Left ventricle myocardium inferior (tissue), 1 donor: ENCODE data around the gene TMCC1. TPM values are rescaled to one million over a fixed set of nuclear protein-coding genes. Genes with fewer than 3 reads are reported as not detected.

Source experiments
- DNase-seq: peaks from one replicate; pipeline ENCODE4 v3.0.0-alpha.2; 2020
- H3K27ac ChIP-seq: fragments of 200-600 bp; replicated peaks from 2 replicates; pipeline ENCODE4 v1.8.0; 2021
- H3K27me3 ChIP-seq: fragments of 200-600 bp; 2 replicates; pipeline ENCODE4 v1.8.0; 2021; ENCODE audit warnings: low read depth
- H3K36me3 ChIP-seq: fragments of 200-600 bp; 2 replicates; pipeline ENCODE4 v1.8.0; 2021
- H3K4me1 ChIP-seq: fragments of 200-600 bp; 2 replicates; pipeline ENCODE4 v1.8.0; 2021
- H3K4me3 ChIP-seq: fragments of 200-600 bp; 2 replicates; pipeline ENCODE4 v1.8.0; 2021; ENCODE audit warnings: mild to moderate bottlenecking, moderate library complexity
- H3K9me3 ChIP-seq: fragments of 200-600 bp; replicated peaks from 2 replicates; pipeline ENCODE4 v1.8.0; 2021
- intact Hi-C: fragments of 100-400 bp; cut with micrococcal nuclease; formaldehyde crosslinking; loops from one replicate; pipeline ENCODE4 v1.11.0; 2022
- total RNA-seq: library from RNA; stranded (reverse); fragmentation: NEBNext Ultra II Directional; extraction: Animal tissue kit (Norgen Biotek cat#: 25700); gene quantifications from one replicate; pipeline ENCODE4 v1.2.1, GENCODE V29; 2021
- TF ChIP-seq, protein P1 (sequence below): fragments of 200-600 bp; IDR thresholded peaks from 2 replicates; pipeline ENCODE4 v1.8.0; 2021; ENCODE audit warnings: antibody characterized with exemption, mild to moderate bottlenecking, borderline replicate concordance
- donor health status: DM: no; HTN: yes; CAD: no; lungs with severe emphysema.

The TMCC1 gene
- total RNA-seq, 1 donor from 2014 or later: 28.3 TPM

DNA sequence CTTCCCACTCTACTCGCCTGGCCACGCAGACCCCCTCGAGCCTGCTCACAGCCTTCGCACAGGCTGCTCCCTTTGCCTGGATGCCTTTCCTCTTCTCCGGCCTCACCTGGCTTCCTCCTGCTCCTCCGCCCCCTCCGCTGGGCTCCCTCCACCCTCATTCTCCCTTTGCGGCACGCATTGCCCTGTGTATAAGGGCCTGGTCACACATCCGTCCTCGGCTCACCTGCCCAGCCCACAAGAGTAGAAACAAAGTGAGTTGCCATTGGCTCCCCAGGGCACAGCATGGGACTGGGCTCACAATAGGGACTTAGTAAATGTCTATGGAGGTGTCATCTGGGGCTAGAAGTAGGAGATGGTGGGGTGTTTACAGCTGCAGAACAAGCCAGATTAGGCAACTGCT lies 291.2 kb downstream of the TMCC1 start:
- no peak for DNase-seq

GRCh38 chr3:129601713-129602112 lies 291.8 kb downstream of the TMCC1 start:
- intact Hi-C loops: no loop called here
- peaks cover 95% of the 10 kb centered on the region for H3K4me1 ChIP-seq
- H3K9me3 ChIP-seq: no peaks in the 10 kb centered on the region
- TF ChIP-seq, protein P1, sequence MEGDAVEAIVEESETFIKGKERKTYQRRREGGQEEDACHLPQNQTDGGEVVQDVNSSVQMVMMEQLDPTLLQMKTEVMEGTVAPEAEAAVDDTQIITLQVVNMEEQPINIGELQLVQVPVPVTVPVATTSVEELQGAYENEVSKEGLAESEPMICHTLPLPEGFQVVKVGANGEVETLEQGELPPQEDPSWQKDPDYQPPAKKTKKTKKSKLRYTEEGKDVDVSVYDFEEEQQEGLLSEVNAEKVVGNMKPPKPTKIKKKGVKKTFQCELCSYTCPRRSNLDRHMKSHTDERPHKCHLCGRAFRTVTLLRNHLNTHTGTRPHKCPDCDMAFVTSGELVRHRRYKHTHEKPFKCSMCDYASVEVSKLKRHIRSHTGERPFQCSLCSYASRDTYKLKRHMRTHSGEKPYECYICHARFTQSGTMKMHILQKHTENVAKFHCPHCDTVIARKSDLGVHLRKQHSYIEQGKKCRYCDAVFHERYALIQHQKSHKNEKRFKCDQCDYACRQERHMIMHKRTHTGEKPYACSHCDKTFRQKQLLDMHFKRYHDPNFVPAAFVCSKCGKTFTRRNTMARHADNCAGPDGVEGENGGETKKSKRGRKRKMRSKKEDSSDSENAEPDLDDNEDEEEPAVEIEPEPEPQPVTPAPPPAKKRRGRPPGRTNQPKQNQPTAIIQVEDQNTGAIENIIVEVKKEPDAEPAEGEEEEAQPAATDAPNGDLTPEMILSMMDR: no peak
- H3K27ac ChIP-seq: peak overlapping the region; percentile 96
- H3K4me3 ChIP-seq: peak overlapping the region; percentile 82
- H3K36me3 ChIP-seq: no peaks in the 10 kb centered on the region
- no peak for DNase-seq
- peaks cover 16% of the 10 kb centered on the region for H3K27me3 ChIP-seq

More for the DNA sequence above, 291.2 kb downstream of the TMCC1 start:
- TF ChIP-seq, protein P1: no peak
- intact Hi-C loops: no loop called here
- peak overlapping the region; percentile 82 for H3K4me3 ChIP-seq
- H3K36me3 ChIP-seq: no peaks in the 10 kb centered on the region
- peak overlapping the region; percentile 96 for H3K27ac ChIP-seq
- H3K4me1 ChIP-seq: peaks cover 92% of the 10 kb centered on the region
- H3K9me3 ChIP-seq: no peaks in the 10 kb centered on the region
- peaks cover 16% of the 10 kb centered on the region for H3K27me3 ChIP-seq

DNA sequence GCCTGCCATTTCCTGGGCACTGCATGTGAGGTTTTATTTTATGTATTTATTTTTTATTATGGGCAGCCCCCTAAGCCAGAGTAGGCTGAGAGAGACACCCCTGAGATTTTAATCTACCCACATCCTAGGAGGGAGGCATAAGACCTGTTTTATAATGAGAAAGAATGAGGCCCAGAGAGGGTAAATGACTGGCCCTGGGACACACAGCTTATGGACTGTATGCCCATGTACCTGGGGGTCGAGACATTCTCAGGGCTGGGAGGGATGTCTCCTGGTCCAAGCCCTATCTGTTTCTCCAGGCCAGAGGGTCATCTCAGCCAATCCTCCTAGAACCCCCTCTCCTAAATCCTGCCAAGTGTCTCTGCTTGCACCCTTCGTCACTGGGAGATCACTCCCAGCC lies 293.2 kb downstream of the TMCC1 start:
- no peak for DNase-seq
- TF ChIP-seq, protein P1: no peak
- intact Hi-C loops: no loop called here
- H3K9me3 ChIP-seq: no peaks in the 10 kb centered on the region
- H3K27ac ChIP-seq: peak overlapping the region; percentile 96
- peaks cover 6% of the 10 kb centered on the region for H3K27me3 ChIP-seq
- no peaks in the 10 kb centered on the region for H3K36me3 ChIP-seq
- H3K4me3 ChIP-seq: peak overlapping the region; percentile 82
- peaks cover 96% of the 10 kb centered on the region for H3K4me1 ChIP-seq

DNA sequence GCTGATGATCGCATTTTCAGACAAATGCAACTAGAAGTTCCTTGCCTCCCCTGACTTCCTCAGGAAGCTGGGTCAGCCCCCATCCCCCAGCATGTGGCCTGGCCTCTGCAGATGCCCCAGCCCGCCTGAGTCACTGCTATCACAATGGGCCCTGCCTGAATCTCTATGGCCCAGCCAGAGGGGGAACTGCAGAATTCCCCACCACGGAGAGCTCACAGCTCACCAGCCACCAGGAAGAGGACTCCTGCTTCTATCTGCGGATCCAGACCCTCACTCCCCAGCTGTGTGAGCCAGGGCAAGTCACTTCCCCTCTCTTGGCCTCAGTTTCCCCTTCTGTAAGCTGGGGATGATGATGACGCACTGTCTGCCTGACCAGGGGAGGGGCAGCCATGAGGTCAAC lies 293.9 kb downstream of the TMCC1 start:
- DNase-seq: peak; percentile 71
- H3K4me3 ChIP-seq: peak overlapping the region; percentile 82
- H3K9me3 ChIP-seq: no peaks in the 10 kb centered on the region
- peak overlapping the region; percentile 96 for H3K27ac ChIP-seq
- H3K4me1 ChIP-seq: peaks cover 98% of the 10 kb centered on the region
- H3K36me3 ChIP-seq: no peaks in the 10 kb centered on the region
- no peaks in the 10 kb centered on the region for H3K27me3 ChIP-seq
- TF ChIP-seq, protein P1: no peak
- intact Hi-C loops: no loop called here

GRCh38 chr3:129599073-129599472 lies 294.4 kb downstream of the TMCC1 start:
- H3K27me3 ChIP-seq: no peaks in the 10 kb centered on the region
- peak overlapping the region; percentile 96 for H3K27ac ChIP-seq
- H3K9me3 ChIP-seq: no peaks in the 10 kb centered on the region
- H3K4me1 ChIP-seq: peaks cover 98% of the 10 kb centered on the region
- H3K4me3 ChIP-seq: peak overlapping the region; percentile 82
- intact Hi-C loops: no loop called here
- H3K36me3 ChIP-seq: no peaks in the 10 kb centered on the region
- TF ChIP-seq, protein P1: no peak
- DNase-seq: no peak
